Suprapubic skin (tissue), 4 donors: Measurements from ENCODE around the gene SV2C.

Experiments
- POLR2A ChIP-seq, 2 donors: fragments of 450-650 bp; IDR thresholded peaks; one replicate each; pipeline ENCODE4 v1.6.1; 2017; ENCODE audit warnings: antibody characterized with exemption in 2 of 2, mild to moderate bottlenecking in 2 of 2, moderate library complexity in 2 of 2
- POLR2AphosphoS5 ChIP-seq, 3 donors: sonication (generic); formaldehyde crosslinking; IDR thresholded peaks; one replicate each; pipeline ENCODE4 v1.6.1; 2017; ENCODE audit warnings: antibody characterized with exemption in 3 of 3
- TF ChIP-seq, protein P1 (sequence below), 2 donors: fragments of 200-600 bp in 1 of 2; fragments of 450-650 bp in 1 of 2; sonication (generic) in 1 of 2; IDR thresholded peaks; one replicate each; pipeline ENCODE4 v1.5.1; 2016 to 2019; ENCODE audit warnings: antibody characterized with exemption in 2 of 2, mild to moderate bottlenecking in 1 of 2, moderate library complexity in 1 of 2

DNA sequence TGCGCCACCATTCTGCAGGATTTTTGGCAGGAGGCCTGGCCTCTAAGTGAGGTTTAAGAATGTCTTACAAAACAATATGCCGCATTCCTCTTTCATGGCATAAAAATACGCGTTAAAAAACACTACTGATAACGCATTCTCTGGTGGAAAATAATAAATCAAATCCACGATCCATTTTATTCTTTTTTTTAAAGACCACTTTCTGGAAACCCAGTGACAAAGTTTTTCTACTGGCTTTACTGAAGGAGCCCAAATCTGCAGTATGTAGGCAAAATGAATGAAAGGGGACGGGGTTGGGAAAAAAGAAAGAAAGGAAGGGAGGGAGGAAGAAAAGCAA is 2.0 kb downstream of the SV2C start:
- TF ChIP-seq, protein P1, sequence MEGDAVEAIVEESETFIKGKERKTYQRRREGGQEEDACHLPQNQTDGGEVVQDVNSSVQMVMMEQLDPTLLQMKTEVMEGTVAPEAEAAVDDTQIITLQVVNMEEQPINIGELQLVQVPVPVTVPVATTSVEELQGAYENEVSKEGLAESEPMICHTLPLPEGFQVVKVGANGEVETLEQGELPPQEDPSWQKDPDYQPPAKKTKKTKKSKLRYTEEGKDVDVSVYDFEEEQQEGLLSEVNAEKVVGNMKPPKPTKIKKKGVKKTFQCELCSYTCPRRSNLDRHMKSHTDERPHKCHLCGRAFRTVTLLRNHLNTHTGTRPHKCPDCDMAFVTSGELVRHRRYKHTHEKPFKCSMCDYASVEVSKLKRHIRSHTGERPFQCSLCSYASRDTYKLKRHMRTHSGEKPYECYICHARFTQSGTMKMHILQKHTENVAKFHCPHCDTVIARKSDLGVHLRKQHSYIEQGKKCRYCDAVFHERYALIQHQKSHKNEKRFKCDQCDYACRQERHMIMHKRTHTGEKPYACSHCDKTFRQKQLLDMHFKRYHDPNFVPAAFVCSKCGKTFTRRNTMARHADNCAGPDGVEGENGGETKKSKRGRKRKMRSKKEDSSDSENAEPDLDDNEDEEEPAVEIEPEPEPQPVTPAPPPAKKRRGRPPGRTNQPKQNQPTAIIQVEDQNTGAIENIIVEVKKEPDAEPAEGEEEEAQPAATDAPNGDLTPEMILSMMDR (IDR thresholded peaks at IDR 0.05): no peak
- TF ChIP-seq POLR2AphosphoS5 (IDR thresholded peaks at IDR 0.05): no peak
- TF ChIP-seq POLR2A (IDR thresholded peaks at IDR 0.05): no peak
